ENCODE results near the gene TSPAN7. TPM values are rescaled to one million over a fixed set of nuclear protein-coding genes. Genes with fewer than 3 reads are reported as not detected.

TSPAN7 gene
- not detected for total RNA-seq (2021; fragmentation: NEBNext Ultra II Directional; extraction: Animal tissue kit (Norgen Biotek cat#: 25700))
- long read RNA-seq = 0 reads

- TF ChIP-seq CTCF (IDR thresholded peaks at IDR 0.05) = no peak
- H3K27me3 Mint-ChIP-seq (ENCODE audit: insufficient read depth) = peaks cover 4% of the 10 kb centered on the region; the same call in 1 of the 2 replicates
- H3K4me3 Mint-ChIP-seq = peak within 1 kb of the TSS; percentile 68; the same call in 1 of the 2 replicates
- no peaks in the 10 kb centered on the region for H3K4me1 Mint-ChIP-seq (ENCODE audit: low read depth)
- H3K9me3 Mint-ChIP-seq = no peaks in the 10 kb centered on the region
- no peaks in the 10 kb centered on the region for H3K36me3 Mint-ChIP-seq (ENCODE audit: low read depth)
- DNase-seq = peak; percentile 0
- no peak within 1 kb of the TSS for H3K27ac Mint-ChIP-seq
Measured at GRCh38 chrX:38561126-38561868, at the start of gene TSPAN7. TSS of gene TSPAN7 (plus strand) at chrX:38561542. CDS start at chrX:38561547, 5 bp downstream.

GRCh38 chrX:38513112-38513742, 48.1 kb upstream of the TSPAN7 start:
- Mint-ChIP-seq H3K27ac (no peak overlapping the region), H3K4me3 (no peak overlapping the region), H3K4me1 (ENCODE audit: low read depth) (no peaks in the 10 kb centered on the region), H3K9me3 (no peaks in the 10 kb centered on the region), H3K36me3 (ENCODE audit: low read depth) (no peaks in the 10 kb centered on the region), H3K27me3 (ENCODE audit: insufficient read depth) (no peaks in the 10 kb centered on the region; the same call in 1 of the 2 replicates)
- no peak for TF ChIP-seq CTCF (IDR thresholded peaks at IDR 0.05)
- no peak for DNase-seq

- H3K4me1 Mint-ChIP-seq (ENCODE audit: low read depth) = no peaks in the 10 kb centered on the region
- no peaks in the 10 kb centered on the region for H3K36me3 Mint-ChIP-seq (ENCODE audit: low read depth)
- H3K4me3 Mint-ChIP-seq = no peak overlapping the region
- TF ChIP-seq CTCF (IDR thresholded peaks at IDR 0.05) = no peak
- no peak overlapping the region for H3K27ac Mint-ChIP-seq
- no peak for DNase-seq
- H3K9me3 Mint-ChIP-seq = no peaks in the 10 kb centered on the region
- no peaks in the 10 kb centered on the region; the same call in 1 of the 2 replicates for H3K27me3 Mint-ChIP-seq (ENCODE audit: insufficient read depth)
Measured at GRCh38 chrX:38514016-38514854, 47.1 kb upstream of the TSPAN7 start.

DNA sequence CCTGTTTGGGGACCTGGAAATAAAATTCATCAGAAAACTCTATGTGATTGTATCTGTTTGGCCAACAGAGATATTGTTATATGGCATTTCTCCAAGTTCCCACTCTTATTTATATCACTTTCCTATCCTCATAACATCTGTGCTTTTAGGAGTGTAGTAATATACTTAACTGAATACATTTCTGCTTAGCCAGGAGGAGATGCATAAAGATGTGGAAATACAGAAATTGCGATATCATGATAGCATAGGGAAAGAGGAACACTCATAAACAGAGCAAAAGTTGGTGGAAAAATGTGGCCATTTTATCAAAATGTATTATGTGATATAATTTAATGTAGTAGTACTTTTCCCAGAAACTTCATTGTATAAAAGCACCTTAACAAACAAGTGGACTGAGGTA, 46.1 kb upstream of the TSPAN7 start:
- no peaks in the 10 kb centered on the region for H3K36me3 Mint-ChIP-seq (ENCODE audit: low read depth)
- no peak overlapping the region for H3K27ac Mint-ChIP-seq
- H3K4me1 Mint-ChIP-seq (ENCODE audit: low read depth) = no peaks in the 10 kb centered on the region
- H3K9me3 Mint-ChIP-seq = no peaks in the 10 kb centered on the region
- no peaks in the 10 kb centered on the region; the same call in 1 of the 2 replicates for H3K27me3 Mint-ChIP-seq (ENCODE audit: insufficient read depth)
- no peak overlapping the region for H3K4me3 Mint-ChIP-seq
- DNase-seq = no peak
- no peak for TF ChIP-seq CTCF (IDR thresholded peaks at IDR 0.05)

DNA sequence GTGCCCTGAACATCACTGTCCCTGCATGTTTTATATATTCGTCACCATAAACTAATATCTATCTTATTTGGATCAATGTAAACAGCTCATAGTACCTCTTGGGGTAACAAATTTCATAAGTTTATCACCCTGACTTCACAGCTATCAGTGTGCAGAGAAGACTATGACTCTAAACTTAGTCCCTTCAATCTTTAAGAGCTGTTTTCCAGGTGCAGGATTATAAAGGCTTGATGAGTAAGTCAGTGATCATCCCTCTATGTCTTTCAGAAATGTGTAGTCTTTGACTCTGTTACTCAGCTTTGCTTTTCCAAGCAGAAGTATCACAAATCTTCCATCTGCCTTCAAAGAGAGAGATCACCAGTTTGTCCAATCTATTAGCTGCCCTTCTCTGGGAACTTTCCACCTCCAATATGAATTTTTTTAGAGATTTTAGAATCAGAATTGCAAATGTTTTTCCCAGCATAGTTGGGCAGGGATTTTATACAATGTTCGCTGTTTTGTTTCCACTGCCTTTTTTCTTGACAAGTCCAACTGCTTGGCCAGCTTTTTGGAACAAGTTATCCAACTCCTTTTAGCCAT, 45.1 kb upstream of the TSPAN7 start:
- H3K9me3 Mint-ChIP-seq = no peaks in the 10 kb centered on the region
- no peak overlapping the region for H3K27ac Mint-ChIP-seq
- DNase-seq = no peak
- no peak for TF ChIP-seq CTCF (IDR thresholded peaks at IDR 0.05)
- no peak overlapping the region for H3K4me3 Mint-ChIP-seq
- H3K36me3 Mint-ChIP-seq (ENCODE audit: low read depth) = no peaks in the 10 kb centered on the region
- no peaks in the 10 kb centered on the region for H3K4me1 Mint-ChIP-seq (ENCODE audit: low read depth)
- H3K27me3 Mint-ChIP-seq (ENCODE audit: insufficient read depth) = no peaks in the 10 kb centered on the region; the same call in 1 of the 2 replicates
